ENCODE data around the gene CASK. TPM values are rescaled to one million over a fixed set of nuclear protein-coding genes. Genes with fewer than 3 reads are reported as not detected.

CASK gene
- total RNA-seq, 1 experiment from 2014 or later = 31.5 TPM

DNA sequence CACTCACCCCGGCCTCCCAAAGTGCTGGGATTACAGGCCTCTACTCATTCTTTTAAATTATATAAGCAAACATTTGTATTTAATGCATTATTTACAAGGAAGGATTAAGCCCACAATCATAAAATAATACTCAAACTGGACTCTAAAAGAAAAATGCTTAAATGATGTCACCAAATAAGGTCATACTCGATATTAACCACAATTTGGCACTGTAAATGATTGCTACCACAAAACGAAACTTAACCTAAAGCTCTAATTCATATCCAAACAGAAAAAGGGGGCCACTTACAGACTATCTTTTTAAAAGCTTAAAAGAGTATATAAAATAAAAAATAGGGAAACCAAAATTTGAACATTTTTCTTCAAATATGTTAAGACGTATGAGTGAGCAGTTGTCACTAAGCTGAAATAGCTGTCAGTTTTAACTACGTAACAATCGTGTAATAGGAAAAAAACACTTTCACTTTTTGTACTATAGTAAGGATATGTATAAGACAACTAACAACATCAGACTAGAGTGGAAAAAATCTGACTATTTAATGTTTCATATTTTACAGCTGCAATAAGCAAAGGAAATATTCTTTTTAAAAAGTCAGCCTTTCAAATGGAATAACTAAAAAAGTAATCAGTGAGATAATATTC is 342.8 kb downstream of the CASK start:
- no peak for DNase-seq (ENCODE audit: low read depth)

DNA sequence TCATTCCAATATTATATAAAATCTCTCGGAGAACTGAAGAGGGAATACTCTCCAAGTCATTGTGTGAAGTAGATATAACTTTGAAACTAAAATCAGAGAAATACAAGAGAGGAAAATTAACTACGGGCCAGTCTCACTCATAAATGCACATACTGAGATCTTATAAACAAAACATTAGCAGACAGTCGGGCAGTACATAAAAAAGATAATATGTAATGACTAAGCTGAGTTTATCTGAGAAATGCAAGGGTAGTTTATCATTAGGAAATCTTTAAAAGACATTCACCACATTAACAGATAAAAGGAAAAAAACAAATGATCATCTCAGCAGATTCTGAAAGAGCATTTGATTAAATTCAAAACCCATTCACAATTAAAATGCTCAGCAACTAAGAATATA is 359.5 kb downstream of the CASK start:
- peak; percentile 9 for DNase-seq (ENCODE audit: low read depth)

DNA sequence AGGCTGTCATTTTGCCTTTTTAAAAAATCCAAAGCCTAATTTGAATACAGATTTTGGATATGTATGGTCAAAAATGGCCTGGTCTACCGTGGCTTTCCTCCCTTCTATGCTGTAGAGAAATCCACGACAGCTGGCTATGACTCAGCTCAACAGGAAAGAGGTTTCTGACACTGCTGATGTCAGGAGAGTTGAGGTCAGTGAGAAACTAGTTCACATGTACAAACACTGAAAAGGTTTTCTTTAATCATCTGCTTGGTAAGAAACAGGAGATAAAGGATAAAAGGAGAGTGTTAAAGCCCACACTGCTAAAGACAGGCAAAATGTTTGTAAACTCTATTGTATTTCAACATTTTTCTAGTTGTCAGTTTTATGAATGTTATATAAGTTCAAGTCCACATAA is 362.3 kb downstream of the CASK start:
- DNase-seq (ENCODE audit: low read depth) = peak; percentile 82

DNA sequence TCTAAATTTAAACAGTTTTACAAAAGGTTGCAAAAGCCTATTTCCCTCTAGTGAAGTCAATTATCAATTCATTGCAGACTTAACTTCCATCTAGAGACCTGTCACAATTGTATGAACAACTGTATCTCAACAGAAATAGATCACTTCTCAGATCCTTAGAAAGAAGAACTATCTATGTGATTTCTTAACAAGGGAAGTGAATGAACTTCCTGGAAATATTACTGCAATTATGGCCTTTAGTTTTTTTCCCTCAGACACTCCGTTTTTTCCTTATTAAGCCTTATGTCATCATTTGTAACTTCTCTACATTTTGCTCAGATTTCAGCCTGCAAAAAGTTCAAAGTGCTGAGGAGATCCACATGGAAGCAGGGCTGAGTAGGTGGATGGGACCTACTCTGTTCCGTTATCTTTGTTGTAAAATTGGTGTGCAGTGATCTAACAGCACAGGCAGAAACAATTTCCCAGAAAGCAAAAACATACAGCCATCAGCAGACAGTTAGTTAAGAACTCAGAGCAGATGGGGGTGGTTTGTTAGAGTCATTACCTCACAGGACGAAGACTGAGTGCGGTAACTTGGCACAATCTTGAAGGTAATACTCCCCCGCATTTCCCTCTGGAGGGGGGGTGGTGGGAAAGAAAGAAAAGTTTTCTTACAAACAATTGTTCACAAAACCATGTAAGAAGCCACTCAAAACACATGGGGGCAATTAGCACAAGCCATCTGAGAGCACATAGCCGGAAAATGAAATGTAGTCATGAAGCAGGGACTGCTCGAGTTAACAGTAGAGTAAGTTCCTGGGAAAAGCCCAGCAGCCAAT is 363.9 kb downstream of the CASK start:
- peak; percentile 12 for DNase-seq (ENCODE audit: low read depth)

DNA sequence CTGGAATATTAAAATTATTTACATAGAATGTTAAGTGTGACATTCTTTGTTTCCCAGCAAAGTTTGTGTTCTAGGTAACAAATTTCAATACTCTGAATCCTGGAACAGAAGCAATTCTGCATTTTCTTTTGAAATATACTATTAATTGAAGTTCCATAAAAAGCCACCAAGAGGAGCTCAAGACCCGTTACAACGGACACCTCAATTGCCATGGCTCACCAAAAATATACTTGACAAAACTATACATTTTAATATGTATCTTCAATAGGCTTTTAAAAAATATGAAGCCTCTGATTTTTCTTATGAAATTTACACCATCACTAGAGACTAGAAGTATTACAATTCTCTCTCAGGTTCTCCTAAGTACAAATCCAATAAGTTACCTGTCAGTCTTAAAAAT is 364.8 kb downstream of the CASK start:
- DNase-seq (ENCODE audit: low read depth) = peak; percentile 23

DNA sequence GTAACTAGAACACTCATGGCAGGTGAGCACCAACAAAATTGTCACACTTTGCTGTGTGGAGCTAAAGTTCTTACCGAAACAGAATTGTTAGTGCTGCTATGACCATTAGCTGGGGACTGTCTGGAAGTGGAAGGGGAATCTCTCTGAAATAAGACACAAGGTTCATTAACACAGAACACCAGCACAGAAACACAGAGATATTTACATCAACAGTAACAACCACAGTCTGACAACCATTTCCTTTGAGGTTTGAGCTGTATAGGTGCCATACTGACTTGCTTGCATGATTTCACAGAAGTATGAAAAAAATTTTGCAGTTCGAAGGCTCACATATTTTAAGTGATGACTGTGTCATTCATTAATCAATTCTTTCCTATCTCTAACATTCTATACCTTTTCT is 366.4 kb downstream of the CASK start:
- no peak for DNase-seq (ENCODE audit: low read depth)

DNA sequence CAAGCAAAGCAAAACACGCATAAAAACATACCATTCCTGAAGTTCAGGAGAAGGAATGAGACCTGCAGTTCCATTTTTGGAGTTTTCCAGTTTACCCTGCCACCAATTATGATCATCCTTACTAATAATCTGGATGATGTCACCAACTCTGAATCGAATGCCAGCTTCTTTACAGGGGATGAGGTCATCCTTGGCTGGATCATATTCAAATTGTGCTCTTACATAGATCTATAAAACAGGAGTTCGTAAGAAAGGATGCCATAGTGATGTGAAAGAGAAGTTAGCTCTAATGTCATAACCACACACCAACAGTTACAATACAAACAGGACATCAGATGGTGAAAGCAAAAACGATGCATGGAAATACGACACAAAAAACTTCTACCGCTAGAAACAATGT is 369.7 kb downstream of the CASK start:
- DNase-seq (ENCODE audit: low read depth) = peak; percentile 40

DNA sequence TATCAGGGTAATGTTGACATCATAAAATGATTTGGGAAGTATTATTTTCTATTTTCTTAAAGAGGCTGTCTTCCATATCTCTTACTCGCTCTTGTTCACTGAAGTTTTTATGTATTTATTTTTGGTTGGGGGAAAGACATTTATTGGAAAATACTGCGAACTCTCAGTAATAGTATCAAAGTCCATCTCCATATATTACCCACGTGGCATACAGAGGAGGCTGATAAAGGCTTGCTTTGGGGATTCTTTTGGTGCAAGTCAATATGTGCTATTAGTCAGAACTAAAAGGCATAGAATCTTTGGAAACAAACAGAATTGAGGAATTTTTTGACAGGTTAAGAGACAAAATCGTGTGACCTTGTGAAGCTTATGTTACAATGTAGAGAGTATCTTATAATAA is 374.9 kb downstream of the CASK start:
- DNase-seq (ENCODE audit: low read depth) = no peak

DNA sequence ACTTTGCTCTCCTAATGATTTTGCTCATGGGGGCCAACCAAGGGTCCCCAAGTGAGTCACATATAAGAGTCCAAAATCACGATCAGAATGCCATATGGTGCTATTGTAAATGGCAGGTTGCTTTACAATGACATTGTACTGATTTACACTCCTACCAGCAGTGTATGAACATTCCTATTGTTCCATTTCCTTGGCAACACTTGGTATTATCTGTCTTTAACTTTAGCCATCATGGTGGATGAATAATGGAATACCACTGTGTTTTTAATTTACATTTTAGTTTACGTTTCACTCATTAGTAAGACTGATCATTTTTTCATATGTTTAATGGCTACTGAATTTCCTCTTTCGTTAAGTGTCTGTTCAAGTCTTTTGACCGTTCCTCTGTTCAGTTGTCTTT is 379.7 kb downstream of the CASK start:
- DNase-seq (ENCODE audit: low read depth) = no peak

DNA sequence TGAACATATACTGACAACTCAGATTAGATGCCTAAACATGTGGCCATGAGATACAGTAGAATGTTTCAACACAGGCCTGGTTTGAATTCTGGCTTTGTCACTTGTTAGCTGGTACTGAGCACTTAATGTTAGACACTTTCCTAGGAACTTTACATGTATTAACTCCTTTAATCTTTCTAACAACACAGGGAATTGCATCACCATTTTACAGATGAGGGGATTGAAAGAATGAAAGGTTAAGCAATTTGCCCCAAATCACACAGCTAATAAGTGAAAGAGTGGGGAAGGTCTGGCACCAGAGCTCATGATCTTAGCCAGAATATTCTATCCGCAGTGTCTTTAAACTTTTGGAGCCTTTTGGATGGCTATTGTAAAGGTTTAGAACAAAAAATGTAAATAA is 380.3 kb downstream of the CASK start:
- DNase-seq (ENCODE audit: low read depth) = no peak

DNA sequence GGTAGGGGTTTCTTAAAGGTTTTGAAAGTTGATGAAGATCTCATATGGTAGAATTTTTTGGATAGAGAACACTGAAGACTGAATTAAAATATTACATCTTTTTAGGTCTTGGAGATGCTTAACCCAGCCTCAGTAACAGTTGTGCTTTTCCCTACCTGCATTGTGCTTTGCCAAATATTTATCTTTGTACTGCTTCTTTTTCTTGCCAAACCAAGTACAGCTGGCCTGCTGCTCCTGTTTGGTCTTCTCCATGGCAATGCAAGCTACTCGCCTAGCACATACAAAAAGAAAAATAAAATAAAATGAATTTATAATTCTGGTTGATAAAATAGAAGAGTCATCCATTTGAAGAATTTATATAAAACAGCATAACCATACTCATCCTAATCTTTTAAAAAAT is 380.8 kb downstream of the CASK start:
- no peak for DNase-seq (ENCODE audit: low read depth)

DNA sequence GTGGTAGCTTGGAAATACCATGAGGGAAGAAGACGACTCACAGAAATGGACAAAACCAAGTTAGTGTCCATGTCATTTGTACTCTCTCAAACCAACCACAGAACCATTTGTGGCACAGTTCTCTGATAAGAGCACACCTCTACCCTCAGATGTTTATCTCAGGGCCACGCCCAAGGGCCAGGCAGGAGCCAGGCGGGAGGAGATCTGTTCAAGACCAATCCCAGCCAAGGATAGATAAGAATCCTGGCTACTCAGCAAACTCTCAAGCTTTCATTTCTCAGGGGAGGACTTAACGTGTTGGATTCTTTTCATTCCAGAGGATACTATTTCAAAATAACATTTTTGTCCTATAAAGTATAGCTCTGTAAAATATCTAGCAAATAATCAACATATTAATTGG is 381.2 kb downstream of the CASK start:
- DNase-seq (ENCODE audit: low read depth) = peak; percentile 46

DNA sequence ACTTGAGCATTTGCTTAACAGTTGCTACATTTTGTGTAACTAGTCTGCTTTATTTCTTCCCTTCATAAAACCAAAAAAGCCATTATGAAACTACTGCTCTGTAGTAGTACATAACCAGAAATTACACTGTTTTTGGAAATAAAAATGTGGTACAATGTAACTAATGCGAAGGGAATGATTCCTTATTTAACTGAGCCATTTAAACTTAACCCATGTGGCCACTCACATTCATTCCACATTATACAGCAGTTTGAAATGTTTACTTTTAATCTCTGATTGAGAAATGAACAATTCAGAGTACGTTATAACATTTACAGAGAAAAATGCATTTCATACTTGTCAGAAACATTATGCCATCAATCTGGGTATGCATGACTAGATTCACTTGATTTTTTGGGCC is 382.0 kb downstream of the CASK start:
- no peak for DNase-seq (ENCODE audit: low read depth)

DNA sequence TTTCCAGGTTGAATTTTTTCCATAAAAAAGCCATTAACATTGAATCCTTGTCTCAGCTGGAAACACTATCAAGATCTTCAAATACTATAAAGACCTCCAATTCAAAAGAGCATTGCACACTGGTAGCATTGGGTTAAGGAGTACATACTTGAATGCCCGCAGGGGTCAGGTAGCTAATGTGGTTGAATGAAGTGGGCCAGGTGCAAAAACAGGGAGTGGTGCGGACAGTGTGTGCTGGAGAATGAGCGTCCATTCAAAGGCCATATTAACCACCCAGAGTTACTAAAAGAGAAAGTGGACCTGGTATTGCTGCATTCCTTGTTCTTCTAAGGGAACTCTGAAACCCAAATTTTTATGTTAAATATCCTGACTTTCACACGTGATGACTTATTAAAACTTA is 384.6 kb downstream of the CASK start:
- DNase-seq (ENCODE audit: low read depth) = no peak

DNA sequence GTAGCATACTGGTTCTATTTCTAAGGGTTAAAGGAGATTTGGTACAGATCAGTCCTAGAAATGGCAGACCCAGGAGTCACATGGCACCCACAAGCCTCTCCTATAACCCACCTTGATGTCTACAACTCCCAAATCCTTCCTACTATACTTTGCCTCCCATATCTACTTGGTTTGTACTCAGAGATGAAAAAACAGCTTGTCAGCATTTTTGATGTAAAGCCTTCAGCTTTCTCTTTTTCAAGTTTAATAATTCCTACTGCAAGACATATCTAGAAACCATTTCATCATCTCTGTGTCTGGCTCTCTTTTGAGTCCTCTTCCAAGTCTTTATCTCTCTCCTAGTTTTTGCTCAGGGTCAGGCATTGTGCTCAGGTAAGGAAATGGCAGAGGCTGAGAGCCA is 393.3 kb downstream of the CASK start:
- DNase-seq (ENCODE audit: low read depth) = no peak

DNA sequence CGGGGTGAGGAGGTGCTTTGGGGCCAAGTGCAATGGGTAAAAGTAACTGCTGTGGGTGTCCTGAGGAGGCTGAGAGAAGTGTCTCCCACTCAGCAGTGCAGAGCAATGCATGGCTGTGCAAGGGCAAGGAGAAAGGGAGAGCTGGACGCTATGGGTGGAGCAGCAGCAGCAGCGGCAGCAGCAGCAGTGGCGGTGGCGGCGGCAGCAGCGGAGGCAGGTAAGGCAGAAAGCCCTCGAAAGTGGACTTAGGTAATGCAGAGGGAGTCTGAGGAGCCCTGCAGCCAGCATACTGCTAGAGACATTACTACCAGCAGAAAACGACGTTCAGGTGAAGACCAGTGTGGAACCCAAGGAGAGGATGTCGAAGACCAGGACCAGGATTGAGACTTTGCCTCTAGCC is 394.1 kb downstream of the CASK start:
- DNase-seq (ENCODE audit: low read depth) = no peak

DNA sequence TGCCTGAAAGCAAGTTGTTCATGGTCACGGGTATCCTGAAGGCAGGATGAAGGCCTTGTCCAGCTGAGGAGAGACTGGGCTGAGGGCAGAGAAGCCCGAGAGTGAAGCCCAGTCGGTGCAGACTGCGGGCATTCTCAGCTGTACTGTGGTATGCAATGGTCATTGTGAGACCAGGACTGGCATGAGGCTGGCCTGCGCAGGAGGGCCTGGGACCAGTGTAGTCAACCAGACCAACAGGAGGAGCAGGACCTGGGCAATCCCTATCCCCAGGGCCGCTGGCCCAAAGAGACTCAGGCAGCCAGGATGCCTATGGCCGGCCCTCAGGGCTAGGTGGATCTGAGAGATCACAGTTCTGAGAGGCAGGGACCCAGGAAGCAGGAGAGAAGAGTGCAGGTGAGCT is 394.6 kb downstream of the CASK start:
- no peak for DNase-seq (ENCODE audit: low read depth)

DNA sequence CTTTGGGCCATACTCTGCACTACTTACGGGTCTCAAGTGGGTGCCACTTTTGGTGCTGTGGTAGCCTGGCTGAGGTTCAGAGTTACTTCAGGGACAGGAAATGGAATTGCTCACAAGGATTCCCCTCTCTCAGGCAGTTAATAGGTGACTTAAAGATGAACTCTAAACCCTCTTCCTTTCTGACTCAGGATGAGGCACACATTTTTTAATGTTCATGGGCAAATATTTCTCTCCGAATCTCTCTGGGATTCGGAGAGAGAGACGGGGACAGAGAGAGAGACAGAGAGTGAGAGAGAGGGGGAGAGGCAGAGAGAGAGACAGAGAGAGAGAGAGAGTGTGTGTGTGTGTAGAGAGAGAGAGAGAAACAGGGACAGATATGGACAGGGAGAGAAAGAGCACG is 396.4 kb downstream of the CASK start:
- DNase-seq (ENCODE audit: low read depth) = peak; percentile 76

DNA sequence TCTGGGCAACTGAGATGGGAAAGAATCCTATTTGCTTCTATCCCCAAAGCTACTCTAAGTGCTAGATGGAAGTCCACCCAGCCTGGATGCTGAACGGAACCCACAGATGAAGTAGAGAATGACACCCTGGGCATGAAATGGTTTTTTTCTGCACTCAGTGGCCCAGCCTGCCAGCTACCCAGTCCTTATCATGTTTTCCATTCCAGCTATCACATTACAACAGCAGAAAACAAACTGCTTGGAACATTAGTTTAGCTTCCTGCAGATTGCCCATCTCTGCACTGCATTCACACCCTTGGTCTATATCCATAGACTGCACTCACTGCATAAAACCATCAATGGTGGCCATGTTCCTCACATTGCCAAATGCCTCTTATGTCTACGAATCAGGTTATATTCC is 397.1 kb downstream of the CASK start:
- peak; percentile 14 for DNase-seq (ENCODE audit: low read depth)

DNA sequence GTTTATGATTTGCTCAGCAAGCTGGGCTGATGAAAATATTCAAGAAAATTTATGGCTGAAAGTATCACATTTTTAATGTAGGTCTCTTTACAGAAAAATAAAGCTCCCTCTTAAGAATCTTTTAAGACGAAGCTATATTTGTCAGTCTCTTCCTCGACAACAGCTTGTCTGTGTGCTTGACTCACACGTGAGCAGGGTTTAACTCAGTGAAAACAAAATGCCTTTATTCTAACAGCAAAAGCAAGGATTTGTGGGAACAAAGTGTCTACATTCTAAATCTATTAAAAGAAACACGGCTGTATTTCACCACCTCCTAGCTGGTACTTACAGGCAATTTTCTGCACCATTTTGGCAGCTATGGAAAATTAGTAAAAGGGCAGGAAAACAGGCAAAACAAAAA is 400.7 kb downstream of the CASK start:
- no peak for DNase-seq (ENCODE audit: low read depth)

DNA sequence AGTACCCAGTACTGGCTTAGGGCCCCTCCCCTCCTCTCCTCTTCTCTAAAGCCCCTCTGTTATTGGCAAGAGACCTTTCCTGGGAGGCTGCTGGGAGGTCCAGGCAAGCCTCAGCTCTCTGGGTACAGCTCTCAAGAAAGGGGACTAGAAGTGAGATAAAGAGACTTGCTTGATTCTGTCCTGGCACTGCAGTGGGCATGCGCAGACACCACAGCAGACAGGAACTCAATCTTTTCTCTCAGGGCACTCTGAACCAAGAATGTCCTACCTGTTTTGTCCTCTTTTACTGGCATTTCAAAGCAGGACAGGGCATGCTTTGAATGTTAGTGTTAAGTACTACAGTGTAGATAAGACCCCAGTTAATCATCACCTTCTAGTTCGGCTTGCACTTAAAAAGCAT is 401.3 kb downstream of the CASK start:
- DNase-seq (ENCODE audit: low read depth) = no peak

DNA sequence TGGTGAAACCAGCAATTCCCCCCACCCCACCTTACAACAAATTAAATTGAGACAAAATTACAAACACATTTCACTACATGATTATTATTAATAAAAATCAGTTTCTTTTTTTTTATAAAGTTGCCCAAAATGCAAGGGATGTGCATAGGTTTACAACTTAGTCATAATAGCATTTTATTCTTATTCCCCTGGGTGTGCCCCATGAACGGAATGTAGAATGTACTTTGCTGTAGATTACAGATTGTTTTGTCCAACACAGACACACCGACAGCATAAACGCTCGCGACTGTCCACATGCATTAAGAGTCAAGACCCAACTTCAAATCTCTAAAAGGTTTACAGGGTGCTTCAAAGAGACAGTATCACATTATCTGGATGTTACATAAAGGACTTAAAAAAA is 403.9 kb downstream of the CASK start:
- no peak for DNase-seq (ENCODE audit: low read depth)

DNA sequence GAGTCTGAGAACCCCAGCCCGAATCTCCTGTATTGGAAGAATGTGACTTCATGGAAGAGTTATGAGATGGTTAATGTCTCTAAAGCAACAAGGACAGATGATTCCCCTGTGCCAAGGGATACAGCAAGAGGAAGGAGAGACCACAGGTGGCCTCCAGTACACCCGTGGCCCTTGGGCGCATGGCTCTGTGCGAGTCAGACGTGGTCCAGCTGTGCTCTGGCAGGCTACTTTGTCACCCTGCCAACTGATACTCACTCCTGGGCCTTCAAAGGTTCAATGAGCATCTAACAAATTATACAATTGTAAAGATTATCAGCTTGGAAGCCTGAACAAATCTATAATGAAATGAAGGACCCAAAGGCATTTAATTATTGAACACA is 404.5 kb downstream of the CASK start:
- peak; percentile 29 for DNase-seq (ENCODE audit: low read depth)

Data from M059J (cell line).